Fibroblast of mammary gland (primary cell): ENCODE results near the gene HERPUD2.
"Not testable (repeated sequence)": the region's sequence is repeated elsewhere in the genome, so short reads cannot be mapped to it uniquely, and the experiment has no call there.

Experiments
- DNase-seq: peaks from one replicate; pipeline ENCODE4 v3.0.0-alpha.2; 2010; ENCODE audit warnings: low read depth
- H3K4me3 ChIP-seq: 2 replicates; pipeline ENCODE4 v1.5.1; 2011; ENCODE audit warnings: low read depth, mild to moderate bottlenecking, low read length, moderate library complexity; ENCODE audit not compliant: control insufficient read depth
- TF ChIP-seq, protein P1 (sequence below): conservative IDR thresholded peaks from 2 replicates; pipeline ENCODE4 v1.5.1; 2011; ENCODE audit warnings: low read depth, low read length, inconsistent platforms; ENCODE audit not compliant: control insufficient read depth, insufficient read depth

The HERPUD2 gene

DNA sequence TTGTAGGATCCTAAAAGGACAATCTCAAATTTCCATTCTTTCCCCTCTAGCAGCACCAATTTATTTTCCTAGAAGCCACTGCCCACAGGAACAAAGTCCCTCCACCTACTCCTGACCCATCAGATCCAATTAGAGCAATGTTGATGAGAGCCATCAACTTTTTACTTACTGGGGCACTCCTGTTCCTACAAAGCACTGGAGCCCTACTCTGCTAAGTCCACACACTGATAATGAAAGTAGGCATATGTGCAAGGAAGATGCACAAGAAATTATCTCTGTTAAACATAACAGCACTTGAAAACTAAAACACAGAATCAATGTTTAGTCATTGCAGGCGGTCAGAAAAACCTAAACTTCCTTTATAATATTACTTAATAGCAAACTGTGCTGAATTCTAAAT is 3.6 kb downstream of the HERPUD2 start:
- TF ChIP-seq, protein P1, sequence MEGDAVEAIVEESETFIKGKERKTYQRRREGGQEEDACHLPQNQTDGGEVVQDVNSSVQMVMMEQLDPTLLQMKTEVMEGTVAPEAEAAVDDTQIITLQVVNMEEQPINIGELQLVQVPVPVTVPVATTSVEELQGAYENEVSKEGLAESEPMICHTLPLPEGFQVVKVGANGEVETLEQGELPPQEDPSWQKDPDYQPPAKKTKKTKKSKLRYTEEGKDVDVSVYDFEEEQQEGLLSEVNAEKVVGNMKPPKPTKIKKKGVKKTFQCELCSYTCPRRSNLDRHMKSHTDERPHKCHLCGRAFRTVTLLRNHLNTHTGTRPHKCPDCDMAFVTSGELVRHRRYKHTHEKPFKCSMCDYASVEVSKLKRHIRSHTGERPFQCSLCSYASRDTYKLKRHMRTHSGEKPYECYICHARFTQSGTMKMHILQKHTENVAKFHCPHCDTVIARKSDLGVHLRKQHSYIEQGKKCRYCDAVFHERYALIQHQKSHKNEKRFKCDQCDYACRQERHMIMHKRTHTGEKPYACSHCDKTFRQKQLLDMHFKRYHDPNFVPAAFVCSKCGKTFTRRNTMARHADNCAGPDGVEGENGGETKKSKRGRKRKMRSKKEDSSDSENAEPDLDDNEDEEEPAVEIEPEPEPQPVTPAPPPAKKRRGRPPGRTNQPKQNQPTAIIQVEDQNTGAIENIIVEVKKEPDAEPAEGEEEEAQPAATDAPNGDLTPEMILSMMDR = no peak
- DNase-seq = no peak
- no peak overlapping the region for H3K4me3 ChIP-seq

DNA sequence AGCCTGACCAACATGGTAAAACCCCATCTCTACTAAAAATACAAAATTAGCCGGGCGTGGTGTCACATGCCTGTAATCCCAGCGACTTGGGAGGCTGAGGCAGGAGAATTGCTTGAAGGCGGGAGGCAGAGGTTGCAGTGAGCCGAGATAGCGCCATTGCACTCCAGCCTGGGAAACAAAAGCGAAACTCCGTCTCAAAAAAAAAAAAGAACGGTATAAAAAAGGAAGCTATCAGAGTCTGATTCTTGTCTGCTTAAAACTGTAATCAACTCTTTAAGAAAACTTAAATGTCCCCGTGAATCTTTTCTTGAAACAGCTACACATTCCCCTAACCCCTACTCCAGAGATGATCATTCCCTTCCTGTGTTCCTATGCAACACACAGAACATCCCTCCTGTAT is 4.3 kb downstream of the HERPUD2 start:
- not testable (repeated sequence) for DNase-seq, H3K4me3 ChIP-seq

DNA sequence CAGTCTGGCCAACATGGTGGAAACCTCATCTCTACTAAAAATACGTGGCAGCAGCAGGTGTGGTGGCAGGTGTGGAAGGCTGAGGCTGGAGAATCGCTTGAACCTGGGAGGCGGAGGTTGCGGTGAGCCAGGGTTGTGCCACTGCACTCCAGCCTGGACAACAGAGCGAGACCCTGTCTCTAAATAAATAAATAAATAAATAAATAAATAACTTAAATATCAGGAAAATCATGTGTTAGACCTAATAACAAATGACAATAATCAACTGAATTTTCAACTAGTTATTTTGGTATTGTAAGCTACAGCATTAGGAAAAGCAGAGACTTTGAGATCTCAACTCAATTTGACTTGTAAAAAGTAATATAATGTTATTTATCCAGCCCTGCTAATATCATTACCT is 9.2 kb downstream of the HERPUD2 start:
- TF ChIP-seq, protein P1 = no peak
- no peak for DNase-seq
- no peak overlapping the region for H3K4me3 ChIP-seq

DNA sequence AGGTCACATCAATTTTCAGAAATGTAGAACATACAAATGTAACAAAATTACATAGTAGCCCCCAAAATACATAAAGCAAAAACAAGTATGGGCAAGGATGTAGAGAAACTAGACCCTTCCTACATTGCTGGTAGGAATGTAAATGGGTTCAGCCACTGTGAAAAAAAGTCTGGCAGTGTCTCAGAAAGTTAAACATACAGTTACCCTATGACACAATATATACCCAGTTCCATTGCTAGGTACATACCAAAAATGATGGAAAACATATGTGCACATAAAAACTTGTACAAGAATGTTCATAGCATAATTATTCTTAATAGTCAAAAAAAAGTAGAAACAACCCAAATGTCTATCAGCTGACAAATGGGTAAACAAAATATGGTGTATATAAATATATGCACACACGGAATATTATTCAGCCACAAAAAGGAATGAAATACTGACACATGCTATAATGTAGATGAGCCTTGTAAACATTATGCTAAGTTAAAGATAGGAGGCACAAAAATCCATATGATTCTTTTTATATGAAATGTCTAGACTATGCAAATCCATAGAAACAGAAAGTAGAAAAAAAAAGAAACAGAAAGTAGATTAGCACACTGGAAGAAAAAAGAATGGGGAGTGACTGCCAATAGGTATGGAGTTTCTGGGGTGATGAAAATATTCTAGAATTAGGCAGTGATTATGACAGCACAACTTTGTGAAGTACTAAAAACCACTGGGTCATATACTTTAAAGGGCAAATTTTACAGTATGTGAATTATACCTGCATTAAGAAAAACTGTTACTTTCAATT is 13.5 kb downstream of the HERPUD2 start:
- TF ChIP-seq, protein P1 = no peak
- H3K4me3 ChIP-seq = no peak overlapping the region
- DNase-seq = peak; percentile 11

DNA sequence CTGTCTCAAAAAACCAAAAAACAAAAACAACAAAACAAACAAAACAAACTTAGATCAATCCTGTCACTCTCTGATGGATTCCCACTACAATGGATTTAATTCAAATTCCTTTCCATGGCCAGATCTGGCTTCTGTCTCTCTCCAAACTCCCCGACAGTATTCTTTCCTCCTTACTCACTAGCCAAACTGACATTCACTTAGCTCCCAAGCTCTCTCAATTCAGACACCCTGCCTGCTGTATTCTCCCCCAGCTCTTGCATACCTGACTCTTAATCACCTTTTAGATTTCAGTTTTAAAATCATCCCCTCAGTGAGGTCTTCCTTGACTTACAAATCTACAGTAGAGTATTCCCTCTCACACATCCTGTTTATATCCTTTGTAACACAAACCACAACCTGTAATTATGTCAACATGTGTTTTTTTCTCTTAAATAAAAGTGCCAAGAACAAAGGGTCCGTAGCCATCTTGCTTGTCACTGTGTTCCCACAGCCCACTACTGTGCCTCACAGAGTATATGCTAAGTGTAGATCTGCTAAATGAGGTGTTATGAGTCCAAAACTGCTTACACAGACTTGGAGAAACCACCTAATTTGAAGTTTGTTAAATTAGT is 14.4 kb downstream of the HERPUD2 start:
- TF ChIP-seq, protein P1 = no peak
- no peak for DNase-seq
- H3K4me3 ChIP-seq = no peak overlapping the region

DNA sequence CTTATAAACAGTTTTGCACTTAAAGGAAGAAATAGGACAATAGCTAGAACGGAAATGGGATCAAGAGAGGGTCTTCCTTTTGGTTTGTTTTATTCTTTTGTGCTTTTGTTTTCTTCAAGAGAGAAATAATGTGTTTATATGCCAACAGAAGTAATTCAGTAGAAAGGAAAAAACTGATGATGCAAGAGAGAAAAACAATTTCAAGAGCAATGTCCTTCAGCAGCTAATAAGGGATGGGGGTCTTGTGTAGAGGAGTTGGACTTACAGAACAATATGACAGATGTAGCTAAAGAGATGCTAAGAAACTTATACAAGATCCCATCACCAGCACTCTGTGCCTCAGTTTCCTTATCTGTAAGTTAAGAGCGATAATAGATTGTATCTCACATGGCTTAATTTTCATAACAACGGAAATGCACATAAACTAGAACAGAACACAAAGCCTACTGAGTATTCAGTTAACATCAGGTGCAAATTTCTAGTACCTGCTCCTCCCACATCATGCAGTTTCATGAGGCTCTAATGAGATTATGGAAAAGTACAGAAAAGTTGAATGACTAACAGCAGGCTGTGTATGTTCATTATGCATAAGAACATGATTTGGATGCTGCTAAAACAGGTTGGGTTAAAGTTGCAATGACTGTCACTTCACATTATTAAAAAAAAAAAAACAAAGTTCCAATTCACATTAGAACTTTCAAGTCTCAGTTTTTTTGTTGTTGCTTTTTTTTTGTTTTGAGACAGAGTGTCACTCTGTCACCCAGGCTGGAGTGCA is 17.2 kb downstream of the HERPUD2 start:
- DNase-seq = no peak
- no peak overlapping the region for H3K4me3 ChIP-seq
- TF ChIP-seq, protein P1 = no peak

DNA sequence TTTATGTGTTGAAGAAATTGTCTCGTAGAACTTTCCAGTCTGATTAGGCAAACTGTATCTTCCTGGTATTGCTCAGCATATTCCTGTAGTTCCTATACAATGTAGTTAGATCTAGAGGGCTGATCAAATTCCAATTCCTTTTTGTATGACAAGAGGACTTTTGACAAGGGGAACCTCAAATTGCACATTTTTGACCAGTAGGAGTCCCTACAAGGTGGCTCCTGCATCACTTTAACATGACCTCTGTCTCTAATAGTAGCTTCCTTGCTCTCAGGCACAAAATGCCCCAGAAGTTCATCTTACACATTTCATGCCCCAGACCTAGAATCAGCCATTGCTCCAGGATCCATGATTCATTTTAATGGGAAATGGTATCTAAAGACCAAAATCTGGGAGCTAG is 18.7 kb downstream of the HERPUD2 start:
- no peak for DNase-seq
- TF ChIP-seq, protein P1 = no peak
- H3K4me3 ChIP-seq = no peak overlapping the region
